Fibroblast of skin of right quadriceps (primary cell): ENCODE data around the gene CSGALNACT2.

Experiments used
- DNase-seq: peaks from one replicate; pipeline ENCODE4 v3.0.0-alpha.2; 2013

CSGALNACT2 gene

DNA sequence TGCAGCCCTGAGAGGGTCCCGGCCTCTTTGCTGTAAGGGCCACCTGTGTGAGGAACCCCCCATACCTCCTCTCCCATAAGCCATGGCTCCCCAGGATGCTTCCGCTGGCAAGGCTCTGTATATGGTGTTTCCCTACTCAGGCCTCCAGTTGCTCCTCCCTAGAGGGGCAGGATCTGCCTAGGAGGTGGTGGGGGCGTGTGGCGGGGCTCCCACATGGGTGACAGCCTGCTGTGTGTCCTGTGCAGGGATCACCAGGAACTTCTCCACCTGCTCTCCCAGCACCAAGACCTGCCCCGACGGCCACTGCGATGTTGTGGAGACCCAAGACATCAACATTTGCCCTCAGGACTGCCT is 25.7 kb upstream of the CSGALNACT2 start:
- DNase-seq: no peak

- no peak for DNase-seq
These were observed 24.8 kb upstream of the CSGALNACT2 start for GRCh38 chr10:43113201-43114087.

DNA sequence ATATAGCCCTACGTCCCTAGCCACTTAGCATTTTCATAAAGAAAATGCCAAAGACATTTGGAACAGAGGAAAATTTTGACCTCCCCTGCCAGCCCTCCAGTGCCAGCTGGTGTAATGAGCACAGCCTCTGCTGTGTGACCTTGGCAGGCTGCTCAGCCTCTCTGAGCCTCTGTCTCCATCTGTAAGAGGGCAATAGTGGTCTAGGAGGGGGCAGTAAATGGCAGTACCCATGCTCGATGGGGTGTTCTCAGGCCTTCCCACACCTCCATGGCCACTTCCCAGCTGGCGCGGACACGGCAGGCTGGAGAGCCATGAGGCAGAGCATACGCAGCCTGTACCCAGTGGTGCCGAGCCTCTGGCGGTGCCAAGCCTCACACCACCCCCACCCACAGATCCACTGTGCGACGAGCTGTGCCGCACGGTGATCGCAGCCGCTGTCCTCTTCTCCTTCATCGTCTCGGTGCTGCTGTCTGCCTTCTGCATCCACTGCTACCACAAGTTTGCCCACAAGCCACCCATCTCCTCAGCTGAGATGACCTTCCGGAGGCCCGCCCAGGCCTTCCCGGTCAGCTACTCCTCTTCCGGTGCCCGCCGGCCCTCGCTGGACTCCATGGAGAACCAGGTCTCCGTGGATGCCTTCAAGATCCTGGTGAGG is 24.0 kb upstream of the CSGALNACT2 start:
- DNase-seq: no peak

DNA sequence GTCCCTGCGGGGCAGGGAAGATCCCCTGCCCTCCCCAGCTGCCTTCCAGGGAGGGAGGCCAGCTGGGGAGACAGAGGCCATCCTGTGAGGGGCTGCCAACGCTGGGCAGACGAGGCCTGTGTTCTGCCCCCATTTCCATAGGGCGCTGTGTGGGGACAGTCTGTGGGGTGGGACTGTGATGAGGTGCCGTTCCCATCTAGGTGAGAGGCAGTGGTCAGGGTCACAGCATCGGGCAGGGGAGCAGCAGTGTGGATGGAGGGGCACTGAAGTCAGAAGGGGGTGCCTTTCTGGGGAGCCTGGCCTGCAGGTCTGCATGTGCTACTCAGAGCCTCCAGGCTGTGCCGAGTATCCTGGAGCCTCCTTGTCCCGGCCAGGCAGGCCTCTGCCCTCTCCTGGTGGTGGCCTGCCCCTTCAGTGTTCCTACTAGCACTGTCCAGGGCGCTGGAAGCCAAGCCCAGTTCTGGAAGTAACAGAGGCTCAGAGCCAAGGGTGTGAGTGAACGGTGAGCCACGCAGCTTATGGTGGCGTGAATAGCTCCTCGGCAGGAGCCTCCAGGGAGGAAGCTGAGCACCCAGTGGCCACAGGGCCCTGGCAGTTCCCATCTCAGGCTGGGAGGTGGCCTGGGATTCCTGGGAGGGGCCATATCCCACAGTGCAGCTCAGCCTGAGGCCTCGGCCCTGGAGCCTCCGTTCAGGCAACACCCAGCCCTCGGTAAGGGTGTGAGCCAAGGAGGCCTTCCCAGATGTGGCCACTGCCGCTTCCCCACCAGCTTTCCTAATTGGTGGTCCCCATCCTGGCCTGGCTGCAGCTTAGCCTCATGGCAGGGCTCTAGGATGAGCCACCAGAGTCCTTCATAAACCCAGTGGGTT is 23.3 kb upstream of the CSGALNACT2 start:
- no peak for DNase-seq

DNA sequence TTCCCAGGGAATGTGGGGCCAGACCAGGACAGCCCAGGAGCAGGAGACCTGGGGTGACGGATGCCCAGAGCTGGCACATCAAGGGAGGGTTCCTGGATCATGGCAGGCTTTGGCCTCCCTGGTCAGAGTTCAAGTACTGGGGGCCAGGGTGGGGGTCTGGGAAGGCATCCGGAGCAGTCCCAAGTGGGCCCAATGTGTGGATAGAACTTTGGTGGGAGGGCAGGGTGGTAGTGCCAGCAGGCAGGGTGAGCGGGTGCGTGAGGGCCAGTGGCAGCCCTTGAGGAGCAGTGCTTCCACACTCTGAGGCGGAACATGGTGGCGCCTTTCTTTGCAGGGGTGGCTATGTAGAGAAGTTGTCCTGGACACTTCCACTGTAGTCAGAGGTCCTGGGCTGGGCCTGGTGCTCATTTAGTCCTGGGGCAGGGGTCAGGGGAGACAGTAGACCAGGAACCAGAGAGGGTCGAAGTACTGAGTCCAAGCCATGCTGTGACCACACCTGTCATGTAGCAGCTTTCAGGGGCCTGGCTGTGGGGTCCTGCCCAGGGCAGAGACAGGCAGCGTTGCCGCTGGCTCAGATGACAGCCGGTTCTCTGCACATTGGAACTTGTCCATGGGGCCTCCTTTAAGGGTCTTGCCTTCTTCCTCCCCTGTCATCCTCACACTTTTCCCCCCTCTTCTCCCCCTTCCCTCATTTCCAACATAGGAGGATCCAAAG is 22.2 kb upstream of the CSGALNACT2 start:
- no peak for DNase-seq

DNA sequence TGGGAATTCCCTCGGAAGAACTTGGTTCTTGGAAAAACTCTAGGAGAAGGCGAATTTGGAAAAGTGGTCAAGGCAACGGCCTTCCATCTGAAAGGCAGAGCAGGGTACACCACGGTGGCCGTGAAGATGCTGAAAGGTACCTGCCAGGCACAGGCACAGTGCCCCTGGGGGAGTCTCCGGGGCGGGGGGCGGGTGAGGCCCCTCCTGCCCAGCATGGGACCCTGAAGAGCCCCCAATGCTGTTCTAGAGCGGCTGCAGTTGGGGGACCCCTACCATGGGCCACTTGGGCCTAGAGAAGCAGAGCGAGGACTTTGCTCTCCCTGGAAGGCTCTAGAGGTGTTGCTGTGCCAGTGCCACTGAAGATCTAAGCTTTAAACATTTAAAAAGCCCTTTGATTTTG is 21.6 kb upstream of the CSGALNACT2 start:
- no peak for DNase-seq

- DNase-seq: no peak
These were observed 21.0 kb upstream of the CSGALNACT2 start for GRCh38 chr10:43117031-43117776.

GRCh38 chr10:43117777-43118583 is 20.3 kb upstream of the CSGALNACT2 start:
- no peak for DNase-seq

DNA sequence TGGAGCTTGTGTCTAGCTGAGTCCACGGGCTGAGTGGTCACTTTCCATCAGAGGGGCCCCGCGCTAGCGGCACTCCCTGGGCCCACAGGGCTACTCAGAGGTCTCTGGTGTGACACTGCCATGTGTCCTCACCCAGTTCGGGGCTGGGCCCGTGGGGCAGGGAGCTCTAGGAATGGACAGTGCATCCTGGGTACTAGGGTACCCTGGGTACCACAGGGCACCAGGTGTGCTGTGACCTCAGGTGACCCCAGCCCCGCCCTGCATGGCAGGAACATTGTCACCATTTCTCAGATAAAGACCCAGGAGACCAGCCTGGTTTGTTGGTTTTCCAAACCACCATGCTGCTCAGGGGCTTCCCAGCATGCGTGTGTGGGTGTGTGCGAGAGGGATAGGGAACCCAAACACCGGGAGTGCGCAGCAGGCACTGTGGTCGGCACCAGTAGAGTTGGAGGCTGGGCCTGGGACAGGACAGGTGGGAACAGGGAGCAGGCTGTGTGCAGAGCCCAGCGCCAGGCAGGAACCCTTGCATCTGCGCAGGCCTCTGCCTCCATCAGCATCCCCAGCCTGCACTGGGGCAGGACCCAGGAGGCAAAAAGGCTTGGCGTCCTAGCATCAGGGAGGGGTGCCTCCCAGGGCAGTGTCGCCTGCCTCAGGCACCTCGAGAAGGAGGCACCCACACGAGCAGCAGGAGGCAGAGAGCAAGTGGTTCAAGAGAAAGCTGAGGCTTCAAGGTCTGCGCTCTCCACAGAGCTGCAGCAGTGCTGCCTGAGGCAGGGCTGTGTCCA is 19.4 kb upstream of the CSGALNACT2 start:
- DNase-seq: no peak

DNA sequence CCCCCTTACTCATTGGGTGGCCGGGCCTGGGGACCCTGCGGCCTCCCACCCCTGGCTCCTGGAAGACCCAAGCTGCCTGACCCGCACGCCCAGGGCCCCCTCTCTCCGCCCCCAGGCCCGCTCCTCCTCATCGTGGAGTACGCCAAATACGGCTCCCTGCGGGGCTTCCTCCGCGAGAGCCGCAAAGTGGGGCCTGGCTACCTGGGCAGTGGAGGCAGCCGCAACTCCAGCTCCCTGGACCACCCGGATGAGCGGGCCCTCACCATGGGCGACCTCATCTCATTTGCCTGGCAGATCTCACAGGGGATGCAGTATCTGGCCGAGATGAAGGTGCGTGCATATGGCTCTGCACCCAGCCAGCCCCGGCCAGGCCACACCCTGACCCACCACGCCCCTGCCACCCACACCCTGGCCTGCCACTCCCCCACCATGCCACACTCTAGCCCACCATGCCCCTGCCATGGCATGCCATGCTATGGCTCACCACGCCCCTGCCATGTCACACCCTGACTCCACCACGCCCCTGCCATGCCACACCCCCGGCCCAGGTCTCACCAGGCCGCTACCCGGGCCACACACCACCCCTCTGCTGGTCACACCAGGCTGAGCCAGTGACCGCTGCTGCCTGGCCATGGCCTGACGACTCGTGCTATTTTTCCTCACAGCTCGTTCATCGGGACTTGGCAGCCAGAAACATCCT is 18.7 kb upstream of the CSGALNACT2 start:
- no peak for DNase-seq

DNA sequence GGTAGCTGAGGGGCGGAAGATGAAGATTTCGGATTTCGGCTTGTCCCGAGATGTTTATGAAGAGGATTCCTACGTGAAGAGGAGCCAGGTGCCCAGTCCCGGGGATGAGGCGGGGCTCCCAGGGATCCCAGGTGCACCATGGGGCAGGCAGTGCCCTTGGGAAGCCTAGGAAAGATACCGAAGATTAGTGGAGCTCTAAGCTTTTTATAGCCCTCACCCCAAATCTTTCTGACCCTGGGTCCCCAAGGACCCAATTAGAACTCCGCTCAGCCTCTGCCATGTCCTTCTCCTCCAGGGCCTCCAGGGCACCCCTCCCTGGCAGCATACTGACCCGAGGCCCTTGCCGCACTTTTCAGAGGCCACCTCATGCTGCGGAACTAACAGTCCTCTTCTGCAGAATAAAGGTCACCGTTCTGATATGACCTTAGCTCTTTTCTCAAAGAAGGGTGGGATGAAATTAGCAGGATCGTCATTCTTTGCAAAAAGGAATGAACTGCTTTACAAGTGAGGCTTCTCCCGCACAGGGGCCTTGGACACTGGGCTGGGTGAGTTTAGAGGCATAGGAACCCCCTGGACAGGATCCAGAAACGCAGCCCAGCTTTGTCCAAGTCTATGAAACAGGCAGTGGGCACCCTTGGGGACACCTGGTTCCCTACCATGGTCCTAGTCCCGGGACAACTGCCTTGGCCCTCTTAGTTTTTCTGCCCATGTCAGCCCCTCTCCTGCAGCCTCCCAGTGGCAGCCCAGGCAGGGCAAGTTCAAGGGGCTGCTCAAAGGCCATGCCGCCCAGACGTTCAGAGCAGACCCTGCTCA is 17.9 kb upstream of the CSGALNACT2 start:
- DNase-seq: no peak

GRCh38 chr10:43120929-43121314 is 17.3 kb upstream of the CSGALNACT2 start:
- no peak for DNase-seq

- peak; percentile 25 for DNase-seq
These were observed 16.8 kb upstream of the CSGALNACT2 start for GRCh38 chr10:43121444-43121843.

- no peak for DNase-seq
These were observed 16.1 kb upstream of the CSGALNACT2 start for GRCh38 chr10:43122096-43122495.

DNA sequence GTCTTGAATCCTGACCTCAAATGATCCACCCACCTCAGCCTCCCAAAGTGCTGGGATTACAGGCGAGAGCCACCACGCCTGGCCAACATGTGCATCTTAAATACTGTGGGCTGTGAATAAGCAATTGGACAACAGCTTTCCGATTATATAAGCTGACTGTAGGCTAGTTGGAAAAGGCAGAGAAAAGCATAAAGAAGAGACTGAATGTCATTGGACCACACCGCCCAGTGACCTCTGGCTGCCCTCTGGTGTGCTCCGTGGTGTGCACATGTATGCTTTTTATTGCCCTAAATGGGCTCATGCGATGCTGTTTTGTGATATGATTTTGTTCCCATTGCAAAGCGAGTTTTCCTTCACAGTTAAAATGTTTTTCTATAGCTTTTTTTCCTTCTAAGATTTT is 15.4 kb upstream of the CSGALNACT2 start:
- DNase-seq: no peak

- no peak for DNase-seq
These were observed 14.7 kb upstream of the CSGALNACT2 start for GRCh38 chr10:43123361-43124093.

GRCh38 chr10:43124094-43124521 is 14.1 kb upstream of the CSGALNACT2 start:
- DNase-seq: no peak
